Endothelial cell of umbilical vein (primary cell): ENCODE data around the gene TOMM7. TPM values are rescaled to one million over a fixed set of nuclear protein-coding genes. Genes with fewer than 3 reads are reported as not detected.

Source experiments
- BruUV-seq: library from RNA; stranded (reverse); fragments of 400-500 nt; replicated peaks from 2 replicates; lab custom pipeline; 2021; lab: Mats Ljungman, UMichigan
- CTCF ChIA-PET: fragments of 300-600, 350-600 bp; sonication (Branson Sonifier 250); formaldehyde crosslinking; loops from one replicate; lab custom pipeline; 2021; ENCODE audit warnings: antibody characterized with exemption, inconsistent platforms; lab: Charles Lee
- POLR2A ChIA-PET: fragments of 300-600, 350-600 bp; sonication (Branson Sonifier 250); formaldehyde crosslinking; loops from one replicate; lab custom pipeline; 2021; ENCODE audit warnings: antibody characterized with exemption, inconsistent platforms; lab: Charles Lee
- DNase-seq: peaks from one replicate; pipeline ENCODE4 v3.0.0-alpha.2; 2011; ENCODE audit warnings: low read depth, low spot score
- FAIRE-seq: peaks from 2 replicates; lab custom pipeline; 2011; peaks lifted over from hg19 to GRCh38; lab: Jason Lieb, UNC
- H2AFZ ChIP-seq: 2 replicates; pipeline ENCODE4 v1.6.0; 2012; ENCODE audit warnings: low read depth, low read length, control low read depth, inconsistent platforms
- H3K27ac ChIP-seq: 2 replicates; pipeline ENCODE4 v1.5.1; 2011; ENCODE audit warnings: low read depth, mild to moderate bottlenecking, control low read depth, low read length, moderate library complexity; ENCODE audit not compliant: insufficient read depth
- H3K27me3 ChIP-seq, 2 experiments: 2 replicates each; pipeline versions ENCODE4 v1.6.0 to v1.6.1; 2011; ENCODE audit warnings: low read length in 2 of 2, mixed read lengths in 1 of 2; ENCODE audit not compliant: control insufficient read depth in 2 of 2, insufficient read depth in 2 of 2
- H3K36me3 ChIP-seq, 2 experiments: 2 replicates in 1 of 2; 3 replicates in 1 of 2; pipeline ENCODE4 v1.5.1; 2011; ENCODE audit warnings: low read length in 2 of 2, mild to moderate bottlenecking in 1 of 2, moderate library complexity in 1 of 2; ENCODE audit not compliant: control insufficient read depth in 2 of 2, insufficient read depth in 2 of 2; ENCODE audit errors: extremely low read depth in 1 of 2
- H3K4me1 ChIP-seq: 3 replicates; pipeline ENCODE4 v1.5.1; 2011; ENCODE audit warnings: mild to moderate bottlenecking, low read length; ENCODE audit not compliant: control insufficient read depth, insufficient read depth; ENCODE audit errors: extremely low read depth
- H3K4me2 ChIP-seq: 2 replicates; pipeline ENCODE4 v1.6.1; 2011; ENCODE audit warnings: low read length, control low read depth, mixed read lengths; ENCODE audit not compliant: insufficient read depth
- H3K4me3 ChIP-seq, 3 experiments: fragments of 200-600 bp in 1 of 3; sonication (generic), shearing (Covaris generic) in 1 of 3; replicated peaks in 1 of 3; 2 replicates each; pipeline ENCODE4 v1.5.1; 2011 to 2016; ENCODE audit warnings: control low read depth in 3 of 3, low read length in 3 of 3, mild to moderate bottlenecking in 2 of 3, inconsistent platforms in 1 of 3, low read depth in 1 of 3, moderate library complexity in 1 of 3; ENCODE audit not compliant: insufficient read depth in 1 of 3
- H3K79me2 ChIP-seq: 2 replicates; pipeline ENCODE4 v1.6.0; 2012; ENCODE audit warnings: low read length, inconsistent platforms; ENCODE audit not compliant: control insufficient read depth, insufficient read depth
- H3K9ac ChIP-seq: replicated peaks from 2 replicates; pipeline ENCODE3; 2011; ENCODE audit warnings: low read length, control low read depth; ENCODE audit not compliant: insufficient read depth; ENCODE audit errors: extremely low read depth
- H3K9me1 ChIP-seq: replicated peaks from 3 replicates; pipeline ENCODE4 v1.6.0; 2011; ENCODE audit warnings: mild to moderate bottlenecking, low read length; ENCODE audit not compliant: control insufficient read depth, insufficient read depth; ENCODE audit errors: extremely low read depth
- H3K9me3 ChIP-seq: replicated peaks from 2 replicates; pipeline ENCODE4 v1.5.1; 2012; ENCODE audit warnings: low read length, inconsistent platforms; ENCODE audit not compliant: control insufficient read depth, insufficient read depth
- H4K20me1 ChIP-seq: replicated peaks from 2 replicates; pipeline ENCODE3; 2011; ENCODE audit warnings: mild to moderate bottlenecking, low read length; ENCODE audit not compliant: control insufficient read depth, insufficient read depth; ENCODE audit errors: extremely low read depth
- EZH2 ChIP-seq: IDR thresholded peaks from 2 replicates; pipeline ENCODE4 v1.6.1; 2012; ENCODE audit warnings: borderline replicate concordance, low read depth, mild to moderate bottlenecking, moderate library complexity, low read length, inconsistent platforms; ENCODE audit not compliant: severe bottlenecking
- FOS ChIP-seq: IDR thresholded peaks from 2 replicates; pipeline ENCODE4 v1.6.1; 2011; ENCODE audit warnings: mild to moderate bottlenecking, low read length, moderate library complexity, borderline replicate concordance; ENCODE audit not compliant: insufficient read depth
- GATA2 ChIP-seq: IDR thresholded peaks from 2 replicates; pipeline ENCODE4 v1.7.0; 2011; ENCODE audit warnings: low read depth, mild to moderate bottlenecking, moderate library complexity, mixed read lengths, low read length; ENCODE audit not compliant: insufficient read length, insufficient read depth
- MAX ChIP-seq: IDR thresholded peaks from 2 replicates; pipeline ENCODE4 v1.6.1; 2011; ENCODE audit not compliant: insufficient read depth, insufficient read length
- MYC ChIP-seq: IDR thresholded peaks from one replicate; pipeline ENCODE4 v1.6.1; 2011; ENCODE audit warnings: mild to moderate bottlenecking, low read depth, low read length
- POLR2AphosphoS5 ChIP-seq: IDR thresholded peaks from 2 replicates; pipeline ENCODE4 v1.6.1; 2012; ENCODE audit warnings: low read depth, mild to moderate bottlenecking, control low read depth, low read length, moderate library complexity; ENCODE audit not compliant: insufficient read depth
- dilution Hi-C: fragments of 300-500 bp; cut with MboI; formaldehyde crosslinking; loops from one replicate; pipeline ENCODE4 v1.15.0; 2019; ENCODE audit warnings: low sequenced_read_pairs; ENCODE audit not compliant: extremely low pct_ligation_motif_present
- intact Hi-C: fragments of 100-400 bp; cut with micrococcal nuclease; formaldehyde crosslinking; loops from one replicate; pipeline ENCODE4 v1.10.0; 2022
- polyA plus RNA-seq, 4 experiments: library from polyadenylated mRNA; depleted of rRNA in 3 of 4; stranded (reverse) in 3 of 4; unstranded in 1 of 4; fragments of >200 nt; gene quantifications; 2 replicates each; pipeline versions ENCODE4 v1.2.1 to v1.2.3, GENCODE V29; 2011 to 2012; ENCODE audit warnings: missing spikeins in 1 of 4
- total RNA-seq: library from RNA; stranded (reverse); gene quantifications from 2 replicates; pipeline ENCODE4 v1.2.3, GENCODE V29; 2021

Gene TOMM7
- total and polyA plus RNA-seq, 2 donors (not counting 3 experiments of a cell fraction or from before 2014, with no cell fraction given), result 185 to 528 TPM

DNA sequence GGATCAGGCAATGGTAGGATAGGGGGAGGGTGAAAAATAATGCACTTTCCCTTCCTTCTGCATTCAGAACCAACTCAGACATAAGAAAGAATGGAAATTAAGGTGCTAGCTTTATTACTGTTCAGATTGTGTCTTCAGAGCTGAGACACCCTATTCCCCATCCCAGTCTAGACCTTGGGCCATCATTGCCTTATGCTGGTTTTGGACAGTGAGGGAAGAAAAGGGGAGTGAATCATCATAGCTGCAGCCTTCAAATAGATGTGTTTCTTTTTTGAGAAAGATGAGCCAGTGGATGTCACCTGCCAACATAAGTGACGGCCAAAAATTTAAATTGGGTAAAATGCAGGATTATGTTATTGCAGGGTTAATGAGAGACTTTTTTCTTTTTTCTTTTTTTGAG is 27.0 kb upstream of the TOMM7 start:
- Histone ChIP-seq H3K79me2 (peaks cover 2% of the 10 kb centered on the region), H4K20me1 (no peaks in the 10 kb centered on the region), H3K4me2 (no peak overlapping the region), H3K36me3 (no peaks in the 10 kb centered on the region), H3K9ac (no peak overlapping the region), H2AFZ (no peak overlapping the region), H3K27me3 (peaks cover 0 to 4% of the 10 kb centered on the region in 2 experiments), H3K4me1 (no peaks in the 10 kb centered on the region), H3K9me1 (no peaks in the 10 kb centered on the region), H3K4me3 (no peak overlapping the region), H3K27ac (no peak overlapping the region), H3K9me3 (no peaks in the 10 kb centered on the region)
- DNase-seq (no peak), FAIRE-seq (no peak)
- POLR2A ChIA-PET, result no interaction called here
- intact Hi-C loops, result loop anchor here (10.0 kb wide), 1 partner anchor 195 kb away; no protein-coding TSS in a partner anchor
- no TSS peak for BruUV-seq
- dilution Hi-C loops, result no loop called here
- CTCF ChIA-PET, result interaction anchor here (0.6 kb wide), 1 partner anchor 11 kb away, joined by 4 read pairs; no protein-coding TSS in a partner anchor
- no peak for TF ChIP-seq EZH2
- no peak for TF ChIP-seq MAX
- TF ChIP-seq FOS, result no peak
- TF ChIP-seq MYC, result no peak
- TF ChIP-seq GATA2, result no peak

DNA sequence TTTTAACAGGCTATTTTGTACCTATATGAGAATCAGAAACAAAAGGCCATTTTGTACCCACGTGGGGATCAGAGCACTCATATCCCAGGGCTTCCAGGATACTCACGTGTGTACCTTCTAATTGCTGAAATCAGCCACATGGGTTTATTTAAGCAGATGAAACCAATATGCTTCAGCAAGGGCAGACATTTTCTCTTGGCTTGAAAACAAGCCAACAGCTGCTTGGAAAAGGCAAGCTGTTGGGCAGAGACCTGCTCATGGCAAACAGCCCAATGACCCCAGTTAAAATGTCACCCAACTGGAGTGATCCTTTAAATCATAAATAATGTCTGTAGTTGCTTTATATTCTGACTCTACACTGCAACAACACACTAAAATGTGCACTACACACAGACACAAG is 26.5 kb upstream of the TOMM7 start:
- dilution Hi-C loops, result no loop called here

More for the DNA sequence above, 26.5 kb upstream of the TOMM7 start:
- H3K9ac ChIP-seq, result no peak overlapping the region
- H3K27me3 ChIP-seq, result peaks cover 0 to 4% of the 10 kb centered on the region in 2 experiments
- no peaks in the 10 kb centered on the region for H4K20me1 ChIP-seq
- ChIA-PET CTCF (interaction anchor here (0.6 kb wide), 1 partner anchor 11 kb away, joined by 4 read pairs; no protein-coding TSS in a partner anchor), POLR2A (no interaction called here)
- H3K79me2 ChIP-seq, result no peaks in the 10 kb centered on the region
- H2AFZ ChIP-seq, result no peak overlapping the region
- no peak overlapping the region for H3K4me3 ChIP-seq
- no peak overlapping the region for H3K4me2 ChIP-seq
- no peak for FAIRE-seq
- BruUV-seq, result no TSS peak
- no peaks in the 10 kb centered on the region for H3K36me3 ChIP-seq
- H3K27ac ChIP-seq, result no peak overlapping the region
- H3K4me1 ChIP-seq, result no peaks in the 10 kb centered on the region
- intact Hi-C loops, result no loop called here
- no peaks in the 10 kb centered on the region for H3K9me1 ChIP-seq
- H3K9me3 ChIP-seq, result no peaks in the 10 kb centered on the region
- TF ChIP-seq POLR2AphosphoS5 (no peak), MAX (no peak), EZH2 (no peak), MYC (no peak), GATA2 (no peak), FOS (no peak)
- DNase-seq, result no peak
